ENCODE results near the gene RERE.

GRCh38 chr1:8698012-8698630 lies 119.3 kb downstream of the RERE start:
- no peak for TF ChIP-seq CTCF (IDR thresholded peaks at IDR 0.05; ENCODE audit: borderline replicate concordance, extremely low read depth, low read length, poor library complexity, severe bottlenecking)
- no peak for TF ChIP-seq EZH2 (IDR thresholded peaks at IDR 0.05; ENCODE audit: borderline replicate concordance, low read depth, low read length, severe bottlenecking)
